ENCODE results near the gene TARDBP. TPM values are rescaled to one million over a fixed set of nuclear protein-coding genes. Genes with fewer than 3 reads are reported as not detected.

TARDBP gene
- total RNA-seq, 1 donor from 2014 or later, result 253 TPM

- H3K27ac Mint-ChIP-seq (ENCODE audit: unreplicated experiment), result no peak overlapping the region
- H3K27me3 Mint-ChIP-seq (ENCODE audit: low read depth), result no peaks in the 10 kb centered on the region
- peaks cover 12% of the 10 kb centered on the region for H3K4me1 Mint-ChIP-seq
- no peak for TF ChIP-seq CTCF (conservative IDR thresholded peaks at IDR 0.05)
- peaks cover 4% of the 10 kb centered on the region for H3K36me3 Mint-ChIP-seq (ENCODE audit: low read depth)
- no peaks in the 10 kb centered on the region for H3K9me3 Mint-ChIP-seq
- DNase-seq (ENCODE audit: low read depth, low spot score), result no peak
- H3K4me3 Mint-ChIP-seq, result peak overlapping the region; percentile 47
Measured at GRCh38 chr1:11055676-11056075, 43.2 kb downstream of the TARDBP start.

- H3K4me1 Mint-ChIP-seq, result peaks cover 18% of the 10 kb centered on the region
- H3K4me3 Mint-ChIP-seq, result peak overlapping the region; percentile 47
- no peaks in the 10 kb centered on the region for H3K27me3 Mint-ChIP-seq (ENCODE audit: low read depth)
- DNase-seq (ENCODE audit: low read depth, low spot score), result no peak
- H3K36me3 Mint-ChIP-seq (ENCODE audit: low read depth), result peaks cover 4% of the 10 kb centered on the region
- no peaks in the 10 kb centered on the region for H3K9me3 Mint-ChIP-seq
- no peak for TF ChIP-seq CTCF (conservative IDR thresholded peaks at IDR 0.05)
- no peak overlapping the region for H3K27ac Mint-ChIP-seq (ENCODE audit: unreplicated experiment)
Measured at GRCh38 chr1:11056504-11056903, 44.0 kb downstream of the TARDBP start.

GRCh38 chr1:11057477-11057876 lies 45.0 kb downstream of the TARDBP start:
- no peaks in the 10 kb centered on the region for H3K27me3 Mint-ChIP-seq (ENCODE audit: low read depth)
- no peak for DNase-seq (ENCODE audit: low read depth, low spot score)
- peak overlapping the region; percentile 84 for H3K4me3 Mint-ChIP-seq
- peaks cover 25% of the 10 kb centered on the region for H3K4me1 Mint-ChIP-seq
- peak overlapping the region; percentile 27 for H3K27ac Mint-ChIP-seq (ENCODE audit: unreplicated experiment)
- TF ChIP-seq CTCF (conservative IDR thresholded peaks at IDR 0.05), result no peak
- no peaks in the 10 kb centered on the region for H3K9me3 Mint-ChIP-seq
- peaks cover 4% of the 10 kb centered on the region for H3K36me3 Mint-ChIP-seq (ENCODE audit: low read depth)

GRCh38 chr1:11058026-11058425 lies 45.6 kb downstream of the TARDBP start:
- Mint-ChIP-seq H3K27me3 (ENCODE audit: low read depth) (no peaks in the 10 kb centered on the region), H3K27ac (ENCODE audit: unreplicated experiment) (no peak overlapping the region), H3K36me3 (ENCODE audit: low read depth) (peaks cover 4% of the 10 kb centered on the region), H3K4me1 (peaks cover 30% of the 10 kb centered on the region), H3K4me3 (peak overlapping the region; percentile 84), H3K9me3 (no peaks in the 10 kb centered on the region)
- no peak for TF ChIP-seq CTCF (conservative IDR thresholded peaks at IDR 0.05)
- DNase-seq (ENCODE audit: low read depth, low spot score), result no peak

GRCh38 chr1:11058595-11059154 lies 46.2 kb downstream of the TARDBP start:
- peaks cover 4% of the 10 kb centered on the region for H3K36me3 Mint-ChIP-seq (ENCODE audit: low read depth)
- peak overlapping the region; percentile 97 for H3K4me3 Mint-ChIP-seq
- H3K4me1 Mint-ChIP-seq, result peaks cover 30% of the 10 kb centered on the region
- no peak for DNase-seq (ENCODE audit: low read depth, low spot score)
- H3K27ac Mint-ChIP-seq (ENCODE audit: unreplicated experiment), result peak overlapping the region; percentile 78
- no peak for TF ChIP-seq CTCF (conservative IDR thresholded peaks at IDR 0.05)
- no peaks in the 10 kb centered on the region for H3K27me3 Mint-ChIP-seq (ENCODE audit: low read depth)
- no peaks in the 10 kb centered on the region for H3K9me3 Mint-ChIP-seq

All from neural crest cell (in vitro differentiated cells).